Kidney epithelial cell (primary cell): ENCODE measurements around the gene ETNPPL. TPM values are rescaled to one million over a fixed set of nuclear protein-coding genes. Genes with fewer than 3 reads are reported as not detected.
A peak's percentile ranks its signal among the peaks of the same experiment; 100 is the strongest.

ENCODE experiments used
- DNase-seq: peaks from one replicate; pipeline ENCODE4 v3.0.0-alpha.2; 2010; ENCODE audit warnings: low read depth
- H3K27me3 ChIP-seq: 2 replicates; pipeline ENCODE4 v1.6.0; 2011; ENCODE audit warnings: low read length; ENCODE audit not compliant: control insufficient read depth, insufficient read depth
- H3K36me3 ChIP-seq: 2 replicates; pipeline ENCODE4 v1.5.1; 2011; ENCODE audit warnings: low read length; ENCODE audit not compliant: control insufficient read depth, insufficient read depth
- H3K4me3 ChIP-seq: 2 replicates; pipeline ENCODE4 v1.5.1; 2011; ENCODE audit warnings: low read depth, mild to moderate bottlenecking, control low read depth, low read length
- CTCF ChIP-seq: IDR thresholded peaks from 2 replicates; pipeline ENCODE4 v1.5.1; 2011; ENCODE audit warnings: mild to moderate bottlenecking, moderate library complexity, low read length, control low read depth, inconsistent platforms; ENCODE audit not compliant: insufficient read depth, poor library complexity, severe bottlenecking
- total RNA-seq: library from RNA; depleted of rRNA; stranded (reverse); fragments of >200 nt; gene quantifications from 2 replicates; pipeline ENCODE4 v1.2.3, GENCODE V29; 2015

Gene ETNPPL
- total RNA-seq, 1 donor from 2014 or later = 0.04 TPM

DNA sequence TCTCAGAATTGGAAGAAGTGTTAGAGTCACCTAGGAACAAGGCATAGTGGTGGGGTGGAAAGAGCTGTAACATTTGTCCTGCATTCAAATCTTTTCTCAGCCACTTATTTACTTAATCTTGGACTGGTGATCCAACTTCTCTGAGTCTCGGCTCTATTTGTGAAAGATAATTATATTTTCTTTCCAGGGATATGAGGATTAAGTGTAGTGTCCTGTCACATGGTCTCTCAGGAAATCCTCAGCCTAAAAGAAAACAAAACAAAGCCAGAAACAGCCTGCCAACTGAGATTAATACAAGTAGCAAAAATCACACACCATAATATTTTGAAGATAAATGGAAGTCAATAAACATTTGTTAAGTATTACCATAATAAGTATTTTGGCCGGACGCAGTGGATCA, 33.3 kb upstream of the ETNPPL start:
- Histone ChIP-seq H3K27me3 (no peaks in the 10 kb centered on the region), H3K4me3 (no peak overlapping the region), H3K36me3 (no peaks in the 10 kb centered on the region)
- TF ChIP-seq CTCF = no peak
- DNase-seq = no peak

GRCh38 chr4:108795733-108796132, 32.9 kb upstream of the ETNPPL start:
- TF ChIP-seq CTCF = no peak
- Histone ChIP-seq H3K36me3 (no peaks in the 10 kb centered on the region), H3K27me3 (no peaks in the 10 kb centered on the region), H3K4me3 (no peak overlapping the region)
- no peak for DNase-seq

DNA sequence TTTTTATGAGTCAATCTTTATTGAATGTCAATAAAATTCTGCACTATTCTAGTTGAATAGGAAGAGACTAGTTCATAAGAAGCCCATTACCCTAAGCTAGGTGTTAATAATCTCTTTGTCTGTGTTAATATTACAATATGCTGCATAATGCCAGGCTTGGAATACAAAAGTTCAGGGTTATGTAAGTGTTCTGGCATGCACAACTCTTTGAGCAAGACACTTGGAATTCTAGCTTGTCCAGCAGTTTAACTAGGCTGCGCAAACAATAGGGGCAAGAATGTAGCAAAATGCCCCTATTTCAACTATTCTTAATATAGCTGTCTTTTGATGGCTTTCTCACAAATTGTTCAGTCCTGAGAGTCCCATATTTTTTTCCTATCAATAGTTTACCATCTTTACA, 31.3 kb upstream of the ETNPPL start:
- DNase-seq = peak; percentile 10
- Histone ChIP-seq H3K36me3 (no peaks in the 10 kb centered on the region), H3K27me3 (no peaks in the 10 kb centered on the region), H3K4me3 (no peak overlapping the region)
- no peak for TF ChIP-seq CTCF

DNA sequence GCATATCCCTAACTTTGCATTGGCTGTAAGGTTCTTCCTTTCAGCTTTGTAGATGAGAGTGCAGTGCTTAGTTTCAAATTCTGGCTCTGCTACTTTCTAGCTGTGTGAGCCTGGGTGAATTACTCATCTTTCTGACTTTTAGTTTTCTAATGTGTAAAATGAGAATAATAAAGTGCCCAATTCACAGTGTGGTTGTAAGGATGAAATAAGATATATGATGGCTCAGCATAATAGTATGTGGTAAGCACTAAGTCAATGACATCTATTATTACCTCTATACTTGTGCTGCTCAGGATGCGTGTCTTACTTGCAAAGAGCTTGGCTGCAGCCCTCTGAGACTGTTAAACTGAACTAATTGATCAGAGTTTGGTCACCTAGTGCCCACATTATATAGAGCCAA, 30.6 kb upstream of the ETNPPL start:
- Histone ChIP-seq H3K36me3 (no peaks in the 10 kb centered on the region), H3K4me3 (no peak overlapping the region), H3K27me3 (no peaks in the 10 kb centered on the region)
- DNase-seq = no peak
- TF ChIP-seq CTCF = no peak

GRCh38 chr4:108788731-108789130, 25.9 kb upstream of the ETNPPL start:
- no peak for TF ChIP-seq CTCF
- Histone ChIP-seq H3K4me3 (no peak overlapping the region), H3K27me3 (no peaks in the 10 kb centered on the region), H3K36me3 (no peaks in the 10 kb centered on the region)
- DNase-seq = no peak

DNA sequence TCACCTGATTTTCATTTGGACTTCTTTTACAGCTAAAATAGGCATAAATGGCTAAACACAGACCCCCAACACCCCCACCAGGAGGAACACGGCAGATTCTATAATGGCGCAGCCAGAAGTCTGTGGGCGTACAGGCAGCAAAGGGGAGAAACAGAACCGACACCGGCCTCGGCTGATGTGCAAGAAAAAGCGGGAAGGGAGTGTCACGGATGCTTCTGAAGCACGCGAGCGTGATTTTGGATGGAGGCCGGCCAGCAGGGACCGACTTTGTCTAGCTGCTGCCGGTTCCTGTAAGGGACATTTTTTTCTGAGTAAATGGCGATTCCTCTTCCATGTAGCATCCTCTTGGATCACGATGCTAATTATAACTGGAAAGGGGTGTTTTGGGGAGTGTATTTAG, 24.9 kb upstream of the ETNPPL start:
- no peak for DNase-seq
- TF ChIP-seq CTCF = no peak
- no peaks in the 10 kb centered on the region for H3K36me3 ChIP-seq
- H3K4me3 ChIP-seq = no peak overlapping the region
- H3K27me3 ChIP-seq = no peaks in the 10 kb centered on the region
